T-helper 1 cell treated with Interleukin-12 subunit alpha and Interleukin-12 subunit beta and Interleukin-4 antibody, amounts not matched to agents 30 μg/mL and 1 μg/mL, for 36 hours (primary cell): Measurements from ENCODE around the gene GPSM1.
"Not testable (repeated sequence)": the region's sequence is repeated elsewhere in the genome, so short reads cannot be mapped to it uniquely, and the experiment has no call there.

Source experiments
- H3K27ac Mint-ChIP-seq: one replicate; pipeline ENCODE4 v1.8.0; 2021; ENCODE audit warnings: mild to moderate bottlenecking, mixed read lengths
- H3K27me3 Mint-ChIP-seq: one replicate; pipeline ENCODE4 v1.8.0; 2021; ENCODE audit warnings: low read depth, mixed read lengths
- H3K36me3 Mint-ChIP-seq: one replicate; pipeline ENCODE4 v1.8.0; 2021; ENCODE audit warnings: low read depth, mixed read lengths
- H3K4me1 Mint-ChIP-seq: one replicate; pipeline ENCODE4 v1.8.0; 2021; ENCODE audit warnings: low read depth, mixed read lengths
- H3K4me3 Mint-ChIP-seq: one replicate; pipeline ENCODE4 v1.8.0; 2021; ENCODE audit warnings: mild to moderate bottlenecking, moderate library complexity, mixed read lengths
- H3K9me3 Mint-ChIP-seq: one replicate; pipeline ENCODE4 v1.8.0; 2021; ENCODE audit warnings: mixed read lengths

The GPSM1 gene

DNA sequence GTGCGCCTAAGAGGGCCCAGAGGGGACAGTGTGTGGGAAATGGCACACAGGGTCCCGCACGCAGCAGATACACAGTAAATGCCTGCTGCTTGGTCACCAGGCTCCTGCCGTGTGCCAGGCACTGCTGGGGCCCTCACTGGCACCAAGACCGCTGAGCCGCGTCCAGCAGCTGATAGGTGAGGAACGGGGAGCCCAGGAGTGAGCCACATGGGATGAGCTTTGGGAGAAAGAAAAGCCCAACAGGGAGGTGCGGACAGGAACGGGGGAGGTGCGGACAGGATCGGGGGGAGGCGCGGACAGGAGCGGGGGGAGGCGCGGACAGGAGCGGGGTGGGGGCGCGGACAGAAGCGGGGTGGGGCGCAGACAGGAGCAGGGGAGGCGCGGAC, 16.5 kb downstream of the GPSM1 start:
- H3K4me3 Mint-ChIP-seq: no peak overlapping the region
- H3K4me1 Mint-ChIP-seq: no peaks in the 10 kb centered on the region
- no peak overlapping the region for H3K27ac Mint-ChIP-seq
- no peaks in the 10 kb centered on the region for H3K36me3 Mint-ChIP-seq
- no peaks in the 10 kb centered on the region for H3K9me3 Mint-ChIP-seq
- H3K27me3 Mint-ChIP-seq: no peaks in the 10 kb centered on the region

DNA sequence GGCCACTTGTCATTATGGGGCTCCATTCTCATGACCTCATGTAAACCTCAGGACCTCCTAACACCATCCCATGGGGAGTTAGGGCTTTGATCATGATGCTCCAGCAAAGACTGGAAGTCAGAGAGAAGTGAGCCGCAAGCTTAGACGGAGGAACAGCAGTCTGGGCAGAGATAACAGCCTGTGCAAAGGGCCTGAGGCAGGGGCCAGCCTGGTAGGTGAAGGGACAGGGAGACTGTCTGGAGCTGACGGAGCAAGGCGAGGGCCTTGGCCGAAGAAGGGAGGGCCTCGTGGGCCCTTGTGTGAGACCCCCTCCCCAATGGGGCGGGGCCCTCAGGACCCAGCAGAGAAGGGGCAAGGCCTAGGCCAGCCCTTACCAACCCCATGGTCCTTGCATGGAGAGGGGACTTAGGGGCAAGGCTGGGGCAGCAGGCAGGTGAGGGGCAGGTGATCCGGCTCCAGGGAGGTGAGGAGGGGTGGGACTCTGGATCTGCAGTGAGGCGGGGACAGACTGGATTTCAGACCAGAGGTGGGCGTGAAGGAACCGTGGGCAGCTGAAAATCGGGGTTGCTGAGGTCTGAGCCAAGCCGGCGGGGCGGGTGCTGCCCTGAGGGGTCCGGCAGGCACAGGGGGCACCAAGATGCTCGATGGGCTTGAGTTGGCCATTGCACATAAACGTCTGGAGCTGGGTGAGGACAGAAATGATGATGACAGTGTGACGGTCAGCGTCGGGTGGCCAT, 17.4 kb downstream of the GPSM1 start:
- Mint-ChIP-seq H3K27ac (no peak overlapping the region), H3K4me1 (no peaks in the 10 kb centered on the region), H3K9me3 (no peaks in the 10 kb centered on the region)

DNA sequence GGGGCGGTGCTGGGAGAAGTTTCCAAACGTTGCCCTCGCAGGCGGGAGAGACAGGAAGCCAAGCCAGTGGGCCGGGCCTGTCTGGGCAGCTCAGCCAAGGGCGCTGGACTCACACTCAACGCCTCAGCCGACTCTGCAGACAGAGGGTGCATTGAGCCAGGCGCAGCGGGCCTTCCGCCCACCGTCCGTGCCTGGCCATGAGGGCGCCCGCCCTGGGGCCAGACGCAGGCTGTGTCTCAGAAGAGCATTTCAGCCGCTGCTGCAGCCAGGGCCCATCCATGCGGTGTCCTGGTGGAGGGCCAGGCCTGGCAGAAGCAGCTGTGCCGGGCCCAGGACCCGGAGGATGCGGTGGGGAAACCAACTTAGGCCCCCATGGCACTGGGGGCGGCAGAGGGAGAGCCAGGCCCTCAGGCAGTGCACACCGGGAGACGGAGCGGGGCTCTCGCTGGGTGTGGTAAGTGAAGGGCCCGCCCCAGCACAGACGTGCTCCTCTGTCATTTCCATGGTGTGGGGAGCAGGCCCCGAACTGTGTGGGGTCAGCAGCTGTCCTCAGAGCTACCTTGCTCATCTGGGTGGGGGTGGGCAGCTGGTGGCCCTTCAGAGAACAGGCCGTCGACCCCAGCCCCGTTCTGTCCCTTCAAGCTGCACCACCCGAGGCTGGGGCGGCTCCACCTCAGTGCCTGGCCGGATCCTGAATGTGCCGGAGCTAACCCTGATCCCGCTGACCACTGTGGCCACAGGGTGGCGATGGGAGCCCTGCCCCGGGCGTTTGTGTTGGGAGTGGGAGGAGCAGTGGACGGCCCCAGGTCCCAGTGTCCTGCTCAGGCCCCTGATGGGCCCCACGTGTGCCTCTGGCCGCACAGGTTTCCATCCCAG, 18.2 kb downstream of the GPSM1 start:
- H3K4me1 Mint-ChIP-seq: no peaks in the 10 kb centered on the region
- H3K27me3 Mint-ChIP-seq: no peaks in the 10 kb centered on the region
- no peaks in the 10 kb centered on the region for H3K9me3 Mint-ChIP-seq
- no peaks in the 10 kb centered on the region for H3K36me3 Mint-ChIP-seq
- H3K27ac Mint-ChIP-seq: no peak overlapping the region
- no peak overlapping the region for H3K4me3 Mint-ChIP-seq

More for the DNA sequence above, 17.4 kb downstream of the GPSM1 start:
- Mint-ChIP-seq H3K4me3 (no peak overlapping the region), H3K27me3 (no peaks in the 10 kb centered on the region), H3K36me3 (no peaks in the 10 kb centered on the region)

DNA sequence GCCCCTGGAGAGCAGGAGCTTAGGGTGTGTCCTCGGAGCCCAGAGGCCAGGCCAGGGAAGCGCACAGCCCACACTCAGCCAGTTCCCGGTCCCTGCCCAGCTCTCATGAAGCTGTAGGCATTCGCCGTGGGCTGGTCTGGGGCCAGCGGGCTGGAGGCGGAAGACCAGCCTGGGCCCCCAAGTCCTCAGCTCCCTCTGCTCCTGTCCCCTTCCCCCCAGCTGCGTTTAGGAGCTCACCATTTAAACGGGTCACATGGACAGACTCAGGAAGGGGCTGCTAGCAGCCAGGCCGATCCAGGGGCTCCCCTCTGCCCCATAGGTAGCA, 18.8 kb downstream of the GPSM1 start:
- no peaks in the 10 kb centered on the region for H3K27me3 Mint-ChIP-seq
- no peaks in the 10 kb centered on the region for H3K36me3 Mint-ChIP-seq
- no peaks in the 10 kb centered on the region for H3K4me1 Mint-ChIP-seq
- no peak overlapping the region for H3K4me3 Mint-ChIP-seq
- H3K27ac Mint-ChIP-seq: no peak overlapping the region
- no peaks in the 10 kb centered on the region for H3K9me3 Mint-ChIP-seq

DNA sequence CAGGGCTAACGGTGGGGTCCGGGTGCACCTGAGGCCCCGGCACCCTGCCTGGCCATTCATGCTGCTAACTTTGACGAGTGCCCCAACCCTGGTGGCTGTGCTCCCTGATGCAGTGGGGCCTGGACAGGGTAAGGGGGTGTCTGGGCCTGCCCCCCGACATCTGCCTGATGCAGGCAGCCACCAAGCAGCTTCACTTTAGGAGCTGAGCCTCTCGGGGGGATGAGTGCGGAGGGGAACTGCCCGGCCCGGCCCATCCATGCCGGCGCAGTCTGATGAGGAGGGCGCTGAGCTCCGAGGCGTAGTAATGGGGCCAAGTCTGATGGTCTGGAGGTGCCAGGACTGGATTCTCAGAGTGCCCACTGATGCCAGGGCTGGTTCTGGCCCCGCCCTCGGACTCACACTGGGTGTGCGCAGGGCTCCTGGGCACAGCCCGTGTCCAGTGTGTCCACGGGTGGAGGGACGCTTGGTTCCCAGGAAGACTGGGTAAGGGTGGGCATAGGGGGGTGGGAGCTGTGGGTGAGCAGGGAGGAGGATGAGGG, 19.7 kb downstream of the GPSM1 start:
- H3K36me3 Mint-ChIP-seq: no peaks in the 10 kb centered on the region
- no peak overlapping the region for H3K4me3 Mint-ChIP-seq
- H3K9me3 Mint-ChIP-seq: no peaks in the 10 kb centered on the region
- no peaks in the 10 kb centered on the region for H3K4me1 Mint-ChIP-seq
- no peaks in the 10 kb centered on the region for H3K27me3 Mint-ChIP-seq
- H3K27ac Mint-ChIP-seq: no peak overlapping the region

DNA sequence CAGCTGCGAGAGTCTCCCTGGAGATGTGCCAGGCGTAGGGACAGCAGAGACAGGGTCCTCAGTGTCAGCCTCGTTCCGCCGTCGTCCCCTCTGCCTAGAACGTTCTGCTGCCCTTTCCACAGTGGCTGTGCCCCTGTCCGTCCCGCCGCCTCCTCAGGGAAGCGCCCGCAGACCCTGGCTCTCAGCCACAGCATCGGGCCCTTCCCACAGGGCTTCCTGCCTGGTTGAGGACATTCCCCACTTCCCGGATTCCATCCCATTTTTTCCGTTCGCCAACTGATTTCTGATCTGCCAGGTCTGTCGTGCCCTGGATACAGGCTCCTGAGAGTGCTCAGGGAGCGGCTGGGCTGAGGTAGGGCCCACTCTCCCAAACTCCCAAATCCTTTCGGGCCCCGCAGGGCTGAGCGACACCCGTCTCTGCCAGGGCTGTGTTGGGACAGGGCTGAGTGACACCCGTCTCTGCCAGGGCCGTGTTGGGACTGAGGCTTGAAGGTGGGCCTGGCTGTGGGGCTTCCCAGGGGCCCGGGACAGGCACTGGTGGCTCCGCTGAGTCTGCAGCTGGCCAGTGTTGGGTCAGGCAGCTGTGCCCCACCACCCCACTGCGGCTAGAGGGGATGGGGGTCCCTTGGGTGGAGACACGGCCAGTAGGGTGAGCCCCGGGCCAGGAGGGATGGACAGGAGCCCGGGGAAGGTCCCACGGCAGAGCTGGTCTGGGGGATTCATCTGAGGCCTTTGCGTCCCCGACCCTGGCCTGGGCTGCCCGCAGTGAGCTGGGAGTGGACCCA, 20.3 kb downstream of the GPSM1 start:
- H3K4me3 Mint-ChIP-seq: no peak overlapping the region
- no peak overlapping the region for H3K27ac Mint-ChIP-seq
- H3K27me3 Mint-ChIP-seq: no peaks in the 10 kb centered on the region
- H3K36me3 Mint-ChIP-seq: no peaks in the 10 kb centered on the region
- no peaks in the 10 kb centered on the region for H3K4me1 Mint-ChIP-seq
- no peaks in the 10 kb centered on the region for H3K9me3 Mint-ChIP-seq

DNA sequence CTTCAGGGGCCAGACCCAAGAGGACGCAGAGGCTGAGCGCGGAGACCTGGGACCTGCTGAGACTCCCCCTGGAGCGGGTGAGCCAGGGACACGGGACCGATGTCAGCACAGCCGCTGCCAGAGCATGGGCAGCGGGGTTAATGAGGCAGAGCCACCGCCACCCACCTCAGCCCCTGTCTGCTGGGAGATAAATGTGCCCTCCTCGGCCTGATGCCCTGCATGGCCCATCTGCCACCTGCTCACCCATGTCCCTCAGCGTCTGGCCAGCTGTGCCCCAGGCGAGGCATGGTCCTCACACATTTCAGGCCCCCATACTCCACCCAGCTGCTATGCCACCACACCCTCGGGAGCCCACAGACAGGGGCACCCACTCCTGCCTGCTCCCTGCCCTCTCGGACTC, 21.4 kb downstream of the GPSM1 start:
- no peaks in the 10 kb centered on the region for H3K4me1 Mint-ChIP-seq
- no peak overlapping the region for H3K4me3 Mint-ChIP-seq
- no peak overlapping the region for H3K27ac Mint-ChIP-seq
- H3K9me3 Mint-ChIP-seq: no peaks in the 10 kb centered on the region
- H3K36me3 Mint-ChIP-seq: no peaks in the 10 kb centered on the region
- no peaks in the 10 kb centered on the region for H3K27me3 Mint-ChIP-seq

DNA sequence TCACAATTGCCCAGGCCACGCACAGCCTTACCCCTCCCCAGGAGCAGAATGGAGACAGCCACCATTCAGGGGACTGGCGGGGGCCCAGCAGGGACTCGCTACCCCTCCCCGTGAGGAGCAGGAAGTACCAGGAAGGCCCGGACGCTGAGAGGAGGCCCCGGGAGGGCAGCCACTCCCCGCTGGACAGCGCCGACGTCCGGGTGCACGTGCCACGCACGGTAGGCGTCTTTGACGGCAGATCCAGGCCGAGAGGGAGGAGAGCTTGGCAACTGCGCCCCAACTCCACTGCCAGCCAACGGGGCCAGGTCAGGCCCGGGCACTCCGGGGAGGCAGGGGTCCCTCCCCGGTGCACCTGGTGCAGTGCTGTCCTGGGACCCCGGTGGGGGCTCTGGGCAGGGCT, 22.2 kb downstream of the GPSM1 start:
- no peak overlapping the region for H3K27ac Mint-ChIP-seq
- no peaks in the 10 kb centered on the region for H3K9me3 Mint-ChIP-seq
- no peaks in the 10 kb centered on the region for H3K4me1 Mint-ChIP-seq
- H3K4me3 Mint-ChIP-seq: no peak overlapping the region
- no peaks in the 10 kb centered on the region for H3K27me3 Mint-ChIP-seq
- H3K36me3 Mint-ChIP-seq: no peaks in the 10 kb centered on the region

DNA sequence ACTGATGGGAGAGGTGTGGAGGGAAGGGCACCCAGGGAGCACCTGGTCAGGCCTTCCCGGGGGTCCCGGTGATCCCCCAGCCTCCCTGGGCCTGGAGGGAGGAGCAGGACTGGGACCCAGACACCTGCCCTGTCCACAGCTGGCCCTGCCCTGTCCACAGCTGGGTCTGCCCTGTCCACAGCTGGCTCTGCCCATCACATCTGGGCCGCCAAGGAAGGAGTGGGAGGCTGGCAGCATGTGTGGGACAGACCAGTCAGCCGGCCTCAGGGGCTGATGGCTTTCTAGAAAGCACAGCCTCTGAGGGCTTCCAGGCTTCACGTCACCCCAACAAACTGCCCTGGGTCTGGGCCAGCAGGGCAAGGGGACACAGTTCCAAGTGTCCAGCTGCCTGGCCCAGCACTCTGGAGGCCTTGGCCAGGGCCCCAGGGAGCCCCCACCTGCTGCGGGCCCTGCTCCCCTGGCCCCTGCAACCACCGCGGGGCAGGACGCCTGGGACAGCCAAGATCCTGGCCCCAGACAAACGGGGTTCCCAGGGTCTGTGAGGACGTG, 24.0 kb downstream of the GPSM1 start:
- H3K27ac Mint-ChIP-seq: no peak overlapping the region
- no peaks in the 10 kb centered on the region for H3K27me3 Mint-ChIP-seq
- H3K9me3 Mint-ChIP-seq: no peaks in the 10 kb centered on the region
- no peak overlapping the region for H3K4me3 Mint-ChIP-seq
- no peaks in the 10 kb centered on the region for H3K4me1 Mint-ChIP-seq
- H3K36me3 Mint-ChIP-seq: no peaks in the 10 kb centered on the region

DNA sequence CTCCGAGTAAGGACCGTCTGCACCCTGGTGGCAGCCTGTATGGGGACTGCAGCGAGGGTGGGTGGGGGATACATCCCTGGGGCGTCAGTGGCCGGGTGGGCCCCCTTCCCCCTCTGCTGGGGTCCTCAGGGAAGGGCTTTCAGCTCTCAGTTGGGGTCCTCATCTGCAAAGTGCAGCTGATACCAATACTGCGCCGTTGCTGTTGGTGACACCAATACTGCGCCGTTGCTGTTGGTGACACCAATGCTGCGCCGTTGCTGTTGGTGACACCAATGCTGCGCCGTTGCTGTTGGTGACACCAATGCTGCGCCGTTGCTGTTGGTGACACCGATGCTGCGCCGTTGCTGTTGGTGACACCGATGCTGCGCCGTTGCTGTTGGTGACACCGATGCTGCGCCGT, 24.5 kb downstream of the GPSM1 start:
- not testable (repeated sequence) for H3K9me3 Mint-ChIP-seq

DNA sequence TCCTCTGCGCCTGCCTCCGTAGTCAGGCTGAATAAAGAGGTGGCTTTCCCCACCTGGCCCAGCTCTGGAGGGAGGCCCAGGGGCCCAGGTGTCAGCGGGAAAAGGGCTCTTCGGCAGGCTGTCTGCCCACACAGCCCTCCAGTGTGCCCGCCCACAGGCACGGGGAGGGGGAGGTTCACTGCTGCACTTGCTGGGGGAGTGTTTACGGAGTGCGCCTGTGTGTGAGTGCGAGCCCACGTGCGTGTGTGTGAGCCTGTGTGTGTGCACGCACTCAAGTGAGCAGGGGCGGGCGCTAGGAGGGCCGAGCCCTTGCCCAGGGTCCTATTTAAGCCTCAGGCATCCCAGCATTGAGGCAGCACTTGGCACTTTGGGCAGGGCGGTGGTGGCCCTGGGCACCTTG, 25.3 kb downstream of the GPSM1 start:
- Mint-ChIP-seq H3K36me3 (no peaks in the 10 kb centered on the region), H3K4me1 (no peaks in the 10 kb centered on the region), H3K27ac (no peak overlapping the region), H3K27me3 (no peaks in the 10 kb centered on the region), H3K4me3 (no peak overlapping the region), H3K9me3 (no peaks in the 10 kb centered on the region)

More for the DNA sequence above, 24.5 kb downstream of the GPSM1 start:
- H3K4me1 Mint-ChIP-seq, H3K27ac Mint-ChIP-seq, H3K4me3 Mint-ChIP-seq, H3K27me3 Mint-ChIP-seq, H3K36me3 Mint-ChIP-seq: not testable (repeated sequence)

DNA sequence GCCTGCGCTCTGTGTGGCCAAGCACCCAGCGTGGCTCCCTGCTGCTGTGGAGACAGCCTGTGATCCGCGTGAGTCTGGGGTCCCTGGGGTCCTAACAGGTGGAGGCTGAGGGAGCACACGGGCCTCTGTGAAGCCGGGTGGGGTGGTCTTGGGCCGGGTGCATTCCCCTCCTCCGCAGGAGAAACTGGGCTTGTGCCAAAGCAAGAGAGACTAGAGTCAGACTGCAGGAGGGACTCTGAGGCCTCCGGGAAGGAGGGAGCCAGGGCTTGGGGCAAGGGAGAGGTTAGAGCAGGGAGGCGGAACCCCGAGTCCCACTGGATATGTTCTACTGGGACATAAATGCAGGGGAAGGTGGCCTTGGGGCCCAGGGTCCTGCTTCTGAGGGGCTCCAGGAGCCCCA, 25.7 kb downstream of the GPSM1 start:
- no peaks in the 10 kb centered on the region for H3K36me3 Mint-ChIP-seq
- no peak overlapping the region for H3K27ac Mint-ChIP-seq
- no peaks in the 10 kb centered on the region for H3K9me3 Mint-ChIP-seq
- H3K4me1 Mint-ChIP-seq: no peaks in the 10 kb centered on the region
- H3K27me3 Mint-ChIP-seq: no peaks in the 10 kb centered on the region
- H3K4me3 Mint-ChIP-seq: no peak overlapping the region

DNA sequence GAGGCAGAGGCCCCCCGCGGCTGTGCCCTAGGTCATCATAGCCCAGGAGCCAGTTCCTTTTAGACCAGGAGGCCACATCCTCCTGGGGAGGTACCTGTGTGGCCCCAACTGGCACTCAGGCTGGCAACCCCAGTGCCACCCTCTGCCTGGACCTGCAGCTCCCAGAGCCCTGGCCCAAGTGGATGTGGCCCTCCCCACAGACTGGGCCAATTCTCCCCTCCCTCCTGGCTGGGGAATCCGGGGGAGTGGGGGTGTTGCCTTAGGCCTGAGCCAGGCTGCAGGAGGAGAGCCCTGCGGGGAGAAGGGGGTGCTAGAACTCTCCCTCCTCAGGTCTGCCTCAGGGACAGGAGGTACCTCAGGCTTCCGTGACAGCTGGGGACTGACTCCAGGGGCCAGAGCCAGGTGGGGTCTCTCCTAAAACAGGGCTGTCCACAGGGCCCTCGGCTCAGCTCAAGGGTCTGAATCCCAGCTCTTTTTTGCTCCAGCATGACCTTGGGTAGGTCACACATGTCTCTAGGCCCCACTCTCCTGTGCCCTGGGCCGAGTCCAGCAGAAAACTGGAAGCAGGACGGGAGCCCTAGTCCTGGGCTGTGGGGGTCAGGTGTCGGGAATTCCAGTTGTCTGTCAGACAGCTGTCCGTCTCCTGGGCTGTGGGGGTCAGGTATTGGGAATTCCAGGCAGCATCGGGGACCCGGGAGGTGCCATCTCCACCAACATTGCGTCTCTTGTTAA, 26.6 kb downstream of the GPSM1 start:
- H3K27me3 Mint-ChIP-seq: no peaks in the 10 kb centered on the region
- no peak overlapping the region for H3K4me3 Mint-ChIP-seq
- H3K9me3 Mint-ChIP-seq: no peaks in the 10 kb centered on the region
- no peak overlapping the region for H3K27ac Mint-ChIP-seq
- H3K4me1 Mint-ChIP-seq: no peaks in the 10 kb centered on the region
- no peaks in the 10 kb centered on the region for H3K36me3 Mint-ChIP-seq

DNA sequence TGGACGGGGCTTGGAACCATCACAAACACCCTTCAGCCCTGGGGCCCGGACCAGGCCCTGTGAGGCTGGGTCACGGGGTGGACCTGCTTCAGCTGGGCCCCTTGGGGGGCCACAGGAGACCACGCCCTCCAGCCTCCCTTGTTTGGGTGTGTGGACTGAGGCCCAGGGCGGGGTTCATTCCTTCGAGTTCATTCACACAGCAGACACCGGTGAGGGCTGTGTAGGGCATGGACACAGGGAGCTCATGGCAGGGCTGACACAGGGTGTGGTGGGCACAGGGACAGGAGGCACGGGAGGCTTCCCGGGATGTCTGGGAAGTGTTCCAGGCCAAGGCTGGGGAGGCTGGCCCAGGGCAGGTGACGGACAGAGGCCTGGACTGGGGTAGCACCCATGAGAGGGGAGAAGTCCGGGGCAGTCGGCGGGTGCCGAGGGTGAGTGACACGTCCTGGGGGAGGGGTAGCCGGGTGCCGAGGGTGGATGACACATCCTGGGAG, 27.3 kb downstream of the GPSM1 start:
- Mint-ChIP-seq H3K4me3 (no peak overlapping the region), H3K36me3 (no peaks in the 10 kb centered on the region), H3K27me3 (no peaks in the 10 kb centered on the region), H3K27ac (no peak overlapping the region), H3K4me1 (no peaks in the 10 kb centered on the region), H3K9me3 (no peaks in the 10 kb centered on the region)
